HG02642 (cell line): Measurements from ENCODE around the gene TTC13.
"Not testable (repeated sequence)": the region's sequence is repeated elsewhere in the genome, so short reads cannot be mapped to it uniquely, and the experiment has no call there.

Experiments used
- ATAC-seq: cut with Tn5 transposase; IDR thresholded peaks from one replicate; pipeline ENCODE4 v1.9.1; 2021; ENCODE audit warnings: mild to moderate bottlenecking; ENCODE audit not compliant: unreplicated experiment, poor library complexity

TTC13 gene

GRCh38 chr1:230978491-230979388 is at the start of gene TTC13, which contains the start of gene ARV1:
Gene TTC13 (minus strand): TSS chr1:230978861. CDS start chr1:230978830, 31 bp downstream.
Gene ARV1 (plus strand): TSS chr1:230979094. CDS start chr1:230979106, 12 bp downstream.
- ATAC-seq = peak; percentile 95

GRCh38 chr1:231027971-231028370 is 49.3 kb upstream of the TTC13 start:
- no peak for ATAC-seq

GRCh38 chr1:231027136-231027925 is 48.7 kb upstream of the TTC13 start:
- no peak for ATAC-seq

- no peak for ATAC-seq
These were observed 47.9 kb upstream of the TTC13 start for GRCh38 chr1:231026576-231026975.

- no peak for ATAC-seq
These were observed 44.5 kb upstream of the TTC13 start for GRCh38 chr1:231023150-231023549.

- not testable (repeated sequence) for ATAC-seq
These were observed 43.9 kb upstream of the TTC13 start for GRCh38 chr1:231022543-231022942.

GRCh38 chr1:231021540-231022031 is 42.9 kb upstream of the TTC13 start:
- no peak for ATAC-seq

- ATAC-seq = no peak
These were observed 42.2 kb upstream of the TTC13 start for GRCh38 chr1:231020816-231021215.

- ATAC-seq = no peak
These were observed 41.5 kb upstream of the TTC13 start for GRCh38 chr1:231020139-231020601.

- ATAC-seq = no peak
These were observed 41.0 kb upstream of the TTC13 start for GRCh38 chr1:231019711-231020110.

- ATAC-seq = no peak
These were observed 38.3 kb upstream of the TTC13 start for GRCh38 chr1:231016966-231017365.

GRCh38 chr1:231016234-231016633 is 37.6 kb upstream of the TTC13 start:
- no peak for ATAC-seq

GRCh38 chr1:231013391-231014015 is 34.8 kb upstream of the TTC13 start:
- no peak for ATAC-seq

- ATAC-seq = no peak
These were observed 33.3 kb upstream of the TTC13 start for GRCh38 chr1:231011963-231012362.

GRCh38 chr1:231011360-231011759 is 32.7 kb upstream of the TTC13 start:
- ATAC-seq = no peak

GRCh38 chr1:231007535-231007934 is 28.9 kb upstream of the TTC13 start:
- ATAC-seq = not testable (repeated sequence)

- ATAC-seq = no peak
These were observed 23.2 kb upstream of the TTC13 start for GRCh38 chr1:231001892-231002291.

GRCh38 chr1:231000639-231001038 is 22.0 kb upstream of the TTC13 start:
- ATAC-seq = no peak

- no peak for ATAC-seq
These were observed 21.5 kb upstream of the TTC13 start for GRCh38 chr1:231000201-231000600.

GRCh38 chr1:230994860-230995259 is 16.2 kb upstream of the TTC13 start:
- no peak for ATAC-seq
